Measurements from ENCODE around the gene KRT74. TPM values are rescaled to one million over a fixed set of nuclear protein-coding genes. Genes with fewer than 3 reads are reported as not detected.

KRT74 gene
- total RNA-seq, 1 donor from 2014 or later = not detected

- DNase-seq (ENCODE audit: low spot score) = no peak
- Mint-ChIP-seq H3K4me1 (ENCODE audit: low read depth) (no peaks in the 10 kb centered on the region), H3K36me3 (ENCODE audit: low read depth) (no peaks in the 10 kb centered on the region), H3K27me3 (ENCODE audit: insufficient read depth) (peaks cover 2% of the 10 kb centered on the region), H3K27ac (no peak overlapping the region), H3K9me3 (no peaks in the 10 kb centered on the region), H3K4me3 (no peak overlapping the region)
- intact Hi-C loops (cut with micrococcal nuclease) = no loop called here
Measured at GRCh38 chr12:52518574-52519386, 54.9 kb downstream of the KRT74 start.

GRCh38 chr12:52517888-52518287, 55.8 kb downstream of the KRT74 start:
- H3K36me3 Mint-ChIP-seq (ENCODE audit: low read depth) = no peaks in the 10 kb centered on the region
- H3K27me3 Mint-ChIP-seq (ENCODE audit: insufficient read depth) = peaks cover 2% of the 10 kb centered on the region
- intact Hi-C loops (cut with micrococcal nuclease) = no loop called here
- no peaks in the 10 kb centered on the region for H3K9me3 Mint-ChIP-seq
- DNase-seq (ENCODE audit: low spot score) = no peak
- no peaks in the 10 kb centered on the region for H3K4me1 Mint-ChIP-seq (ENCODE audit: low read depth)
- no peak overlapping the region for H3K4me3 Mint-ChIP-seq
- no peak overlapping the region for H3K27ac Mint-ChIP-seq

- intact Hi-C loops (cut with micrococcal nuclease) = no loop called here
- Mint-ChIP-seq H3K4me3 (no peak overlapping the region), H3K27ac (no peak overlapping the region), H3K36me3 (ENCODE audit: low read depth) (no peaks in the 10 kb centered on the region), H3K4me1 (ENCODE audit: low read depth) (no peaks in the 10 kb centered on the region), H3K9me3 (no peaks in the 10 kb centered on the region), H3K27me3 (ENCODE audit: insufficient read depth) (peaks cover 2% of the 10 kb centered on the region)
- no peak for DNase-seq (ENCODE audit: low spot score)
Measured at GRCh38 chr12:52517005-52517835, 56.4 kb downstream of the KRT74 start.

- Mint-ChIP-seq H3K36me3 (ENCODE audit: low read depth) (no peaks in the 10 kb centered on the region), H3K27ac (no peak overlapping the region), H3K4me1 (ENCODE audit: low read depth) (no peaks in the 10 kb centered on the region), H3K27me3 (ENCODE audit: insufficient read depth) (peaks cover 2% of the 10 kb centered on the region), H3K4me3 (no peak overlapping the region), H3K9me3 (peaks cover 3% of the 10 kb centered on the region)
- DNase-seq (ENCODE audit: low spot score) = no peak
- intact Hi-C loops (cut with micrococcal nuclease) = no loop called here
Measured at GRCh38 chr12:52515927-52516831, 57.5 kb downstream of the KRT74 start.

Other genes with a start within 250 kb of the KRT74 start
- not detected in 2 replicates for gene KRT85, start 206.4 kb downstream of the KRT74 start, total RNA-seq
- gene KRT84, start 188.2 kb downstream of the KRT74 start, total RNA-seq = not detected in 2 replicates
- not detected in 2 replicates for gene KRT82, start 167.5 kb downstream of the KRT74 start, total RNA-seq
- not detected in 2 replicates for gene KRT75, start 139.5 kb downstream of the KRT74 start, total RNA-seq
- gene KRT6B, start 121.7 kb downstream of the KRT74 start, total RNA-seq = not detected in 2 replicates
- not detected in 2 replicates for gene KRT6C, start 100.0 kb downstream of the KRT74 start, total RNA-seq
- gene KRT6A, start 80.6 kb downstream of the KRT74 start, total RNA-seq = not detected in 2 replicates
- not detected in 2 replicates for gene KRT5, start 53.4 kb downstream of the KRT74 start, total RNA-seq
- not detected in 2 replicates for gene KRT71, start 20.7 kb downstream of the KRT74 start, total RNA-seq
- not detected in 2 replicates for gene KRT72, start 27.6 kb upstream of the KRT74 start, total RNA-seq
- gene KRT73, start 44.7 kb upstream of the KRT74 start, total RNA-seq = not detected in 2 replicates
- gene KRT2, start 78.4 kb upstream of the KRT74 start, total RNA-seq = not detected in 2 replicates
- not detected in 2 replicates for gene KRT1, start 106.6 kb upstream of the KRT74 start, total RNA-seq
- not detected in 2 replicates for gene KRT77, start 129.7 kb upstream of the KRT74 start, total RNA-seq
- not detected in 2 replicates for gene KRT76, start 203.5 kb upstream of the KRT74 start, total RNA-seq
- 0.08 TPM in 1 of 2 replicates, not detected in the other for gene KRT3, start 222.3 kb upstream of the KRT74 start, total RNA-seq
- not detected in 2 replicates for gene KRT4, start 240.3 kb upstream of the KRT74 start, total RNA-seq